Activated T-cell treated with anti-CD3 and anti-CD28 coated beads, Interleukin-2, amount 50 U/mL, for 4 hours (primary cell): ENCODE measurements around the gene R3HDM4. TPM values are rescaled to one million over a fixed set of nuclear protein-coding genes. Genes with fewer than 3 reads are reported as not detected.
"Not testable (repeated sequence)": the region's sequence is repeated elsewhere in the genome, so short reads cannot be mapped to it uniquely, and the experiment has no call there.

Experiments used
- ATAC-seq, 2 donors: fragments of 200-7000 bp; cut with Tn5 transposase; one replicate each; pipeline ENCODE4 v1.10.0; 2021
- DNase-seq: peaks from one replicate; pipeline ENCODE4 v3.0.0-alpha.2; 2020
- H3K27me3 Mint-ChIP-seq: one replicate; pipeline ENCODE4 v1.8.0; 2021; ENCODE audit warnings: low read depth, mixed read lengths
- H3K36me3 Mint-ChIP-seq: one replicate; pipeline ENCODE4 v1.8.0; 2022; ENCODE audit warnings: mixed read lengths; ENCODE audit not compliant: insufficient read depth
- H3K4me1 Mint-ChIP-seq: one replicate; pipeline ENCODE4 v1.8.0; 2021; ENCODE audit warnings: low read depth, mixed read lengths
- H3K4me3 Mint-ChIP-seq: one replicate; pipeline ENCODE4 v1.8.0; 2021; ENCODE audit warnings: mild to moderate bottlenecking, moderate library complexity, mixed read lengths
- H3K9me3 Mint-ChIP-seq: one replicate; pipeline ENCODE4 v1.8.0; 2021; ENCODE audit warnings: mixed read lengths
- total RNA-seq, 3 donors: library from RNA; stranded (reverse); gene quantifications; one replicate each; pipeline ENCODE4 v1.2.1, GENCODE V29; 2021

R3HDM4 gene
- total RNA-seq, 3 donors from 2014 or later, result 92.3 to 97.7 (median 96.3) TPM

GRCh38 chr19:900302-901111 lies 12.5 kb downstream of the R3HDM4 start:
- no peak for DNase-seq
- ATAC-seq, result peak; percentile 52 to 53

GRCh38 chr19:900043-900301 lies 13.0 kb downstream of the R3HDM4 start:
- H3K9me3 Mint-ChIP-seq, result no peaks in the 10 kb centered on the region
- peaks cover 21% of the 10 kb centered on the region for H3K4me1 Mint-ChIP-seq
- no peaks in the 10 kb centered on the region for H3K27me3 Mint-ChIP-seq
- no peak overlapping the region for H3K4me3 Mint-ChIP-seq
- peak; percentile 14 to 27 for ATAC-seq
- no peak for DNase-seq
- peaks cover 10% of the 10 kb centered on the region for H3K36me3 Mint-ChIP-seq

More at GRCh38 chr19:900302-901111, 12.5 kb downstream of the R3HDM4 start:
- peaks cover 25% of the 10 kb centered on the region for H3K4me1 Mint-ChIP-seq
- no peaks in the 10 kb centered on the region for H3K9me3 Mint-ChIP-seq
- no peak overlapping the region for H3K4me3 Mint-ChIP-seq
- no peaks in the 10 kb centered on the region for H3K27me3 Mint-ChIP-seq
- H3K36me3 Mint-ChIP-seq, result peaks cover 10% of the 10 kb centered on the region

GRCh38 chr19:899336-900042 lies 13.5 kb downstream of the R3HDM4 start:
- H3K9me3 Mint-ChIP-seq, result no peaks in the 10 kb centered on the region
- peaks cover 20% of the 10 kb centered on the region for H3K4me1 Mint-ChIP-seq
- no peak overlapping the region for H3K4me3 Mint-ChIP-seq
- no peak for ATAC-seq
- DNase-seq, result no peak
- H3K36me3 Mint-ChIP-seq, result peaks cover 10% of the 10 kb centered on the region
- H3K27me3 Mint-ChIP-seq, result no peaks in the 10 kb centered on the region

GRCh38 chr19:898663-899062 lies 14.4 kb downstream of the R3HDM4 start:
- ATAC-seq (no peak), DNase-seq (no peak)
- H3K36me3 Mint-ChIP-seq, result peaks cover 10% of the 10 kb centered on the region
- peaks cover 17% of the 10 kb centered on the region for H3K4me1 Mint-ChIP-seq
- H3K4me3 Mint-ChIP-seq, result no peak overlapping the region
- H3K9me3 Mint-ChIP-seq, result no peaks in the 10 kb centered on the region
- no peaks in the 10 kb centered on the region for H3K27me3 Mint-ChIP-seq

GRCh38 chr19:897442-898039 lies 15.5 kb downstream of the R3HDM4 start:
- no peak overlapping the region for H3K4me3 Mint-ChIP-seq
- ATAC-seq, result no peak
- H3K9me3 Mint-ChIP-seq, result no peaks in the 10 kb centered on the region
- peaks cover 18% of the 10 kb centered on the region for H3K4me1 Mint-ChIP-seq
- no peaks in the 10 kb centered on the region for H3K27me3 Mint-ChIP-seq
- no peak for DNase-seq
- peaks cover 10% of the 10 kb centered on the region for H3K36me3 Mint-ChIP-seq

GRCh38 chr19:896999-897398 lies 16.0 kb downstream of the R3HDM4 start:
- no peak for ATAC-seq
- H3K36me3 Mint-ChIP-seq, result peaks cover 10% of the 10 kb centered on the region
- no peaks in the 10 kb centered on the region for H3K9me3 Mint-ChIP-seq

GRCh38 chr19:896434-896833 lies 16.6 kb downstream of the R3HDM4 start:
- Mint-ChIP-seq H3K27me3 (no peaks in the 10 kb centered on the region), H3K4me1 (peaks cover 17% of the 10 kb centered on the region), H3K36me3 (peaks cover 10% of the 10 kb centered on the region), H3K4me3 (no peak overlapping the region), H3K9me3 (no peaks in the 10 kb centered on the region)
- DNase-seq (no peak), ATAC-seq (no peak)

More at GRCh38 chr19:896999-897398, 16.0 kb downstream of the R3HDM4 start:
- H3K4me1 Mint-ChIP-seq, result peaks cover 18% of the 10 kb centered on the region
- H3K27me3 Mint-ChIP-seq, result no peaks in the 10 kb centered on the region
- no peak for DNase-seq
- no peak overlapping the region for H3K4me3 Mint-ChIP-seq

GRCh38 chr19:892894-893689 lies 19.9 kb downstream of the R3HDM4 start, which contains the start of the genes MED16 and RNU6-9:
Gene MED16 (minus strand): TSS chr19:893187. CDS start chr19:891131, 2,056 bp downstream.
Gene RNU6-9 (plus strand): TSS chr19:893484.
- Mint-ChIP-seq H3K9me3 (no peaks in the 10 kb centered on the region), H3K36me3 (peaks cover 10% of the 10 kb centered on the region), H3K27me3 (no peaks in the 10 kb centered on the region), H3K4me1 (peaks cover 22% of the 10 kb centered on the region), H3K4me3 (peak within 1 kb of the TSS; percentile 90)
- DNase-seq (peak; percentile 88), ATAC-seq (peak; percentile 93 to 94)

GRCh38 chr19:892243-892893 lies 20.7 kb downstream of the R3HDM4 start:
- H3K4me1 Mint-ChIP-seq, result peaks cover 28% of the 10 kb centered on the region
- DNase-seq, result no peak
- peaks cover 8% of the 10 kb centered on the region for H3K36me3 Mint-ChIP-seq
- peak; percentile 27 to 38 for ATAC-seq
- no peaks in the 10 kb centered on the region for H3K27me3 Mint-ChIP-seq
- peak overlapping the region; percentile 84 for H3K4me3 Mint-ChIP-seq
- H3K9me3 Mint-ChIP-seq, result no peaks in the 10 kb centered on the region

- peaks cover 30% of the 10 kb centered on the region for H3K4me1 Mint-ChIP-seq
- not testable (repeated sequence) for H3K36me3 Mint-ChIP-seq, ATAC-seq, DNase-seq, H3K27me3 Mint-ChIP-seq, H3K9me3 Mint-ChIP-seq
- H3K4me3 Mint-ChIP-seq, result peak overlapping the region; percentile 84
Measured at GRCh38 chr19:891421-892200, 21.4 kb downstream of the R3HDM4 start.

GRCh38 chr19:890831-891230 lies 22.2 kb downstream of the R3HDM4 start:
- no peaks in the 10 kb centered on the region for H3K27me3 Mint-ChIP-seq
- no peak for DNase-seq
- H3K4me3 Mint-ChIP-seq, result peak overlapping the region; percentile 64
- ATAC-seq, result no peak
- H3K4me1 Mint-ChIP-seq, result peaks cover 30% of the 10 kb centered on the region
- H3K9me3 Mint-ChIP-seq, result no peaks in the 10 kb centered on the region
- H3K36me3 Mint-ChIP-seq, result no peaks in the 10 kb centered on the region

GRCh38 chr19:889662-890295 lies 23.2 kb downstream of the R3HDM4 start:
- no peak overlapping the region for H3K4me3 Mint-ChIP-seq
- no peak for ATAC-seq

More at GRCh38 chr19:889662-890295, 23.2 kb downstream of the R3HDM4 start:
- Mint-ChIP-seq H3K27me3 (no peaks in the 10 kb centered on the region), H3K9me3 (no peaks in the 10 kb centered on the region), H3K4me1 (peaks cover 30% of the 10 kb centered on the region), H3K36me3 (no peaks in the 10 kb centered on the region)
- no peak for DNase-seq
